MV-4-11 (cell line): ENCODE data around the gene PARN.
"Not testable (repeated sequence)": the region's sequence is repeated elsewhere in the genome, so short reads cannot be mapped to it uniquely, and the experiment has no call there.

Source experiments
- DNase-seq: peaks from one replicate; lab custom pipeline; 2025; lab: John Stamatoyannopoulos, UW

Gene PARN

DNA sequence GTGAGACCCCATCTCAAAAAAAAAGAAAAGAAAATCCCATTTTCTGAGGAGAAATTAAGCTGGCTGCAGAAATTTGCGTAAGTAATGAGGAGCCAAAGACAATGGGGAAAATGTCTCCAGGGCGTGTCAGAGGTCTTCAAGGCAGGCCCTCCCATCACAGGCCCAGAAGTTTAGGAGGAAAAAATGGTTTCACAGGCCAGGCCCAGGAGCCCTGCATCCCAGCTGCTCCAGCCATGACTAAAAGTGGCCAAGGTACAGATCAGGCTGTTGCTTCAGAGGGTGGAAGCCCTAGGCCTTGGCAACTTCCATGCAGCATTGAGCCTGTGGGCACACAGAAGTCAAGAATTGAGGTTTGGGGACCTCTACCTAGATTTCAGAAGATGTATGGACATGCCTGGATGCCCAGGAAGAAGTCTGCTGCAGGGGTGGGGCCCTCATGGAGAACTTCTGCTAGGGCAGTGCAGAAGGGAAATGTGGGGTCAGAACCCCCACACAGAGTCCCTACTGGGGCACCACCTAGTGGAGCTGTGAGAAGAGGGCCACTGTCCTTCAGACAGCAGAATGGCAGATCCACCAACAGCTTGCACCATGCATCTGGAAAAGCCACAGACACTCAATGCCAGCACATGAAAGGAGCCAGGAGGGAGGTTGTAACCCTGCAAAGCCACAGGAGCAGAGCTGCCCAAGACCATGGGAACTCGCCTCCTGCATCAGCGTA is 55.2 kb downstream of the PARN start:
- DNase-seq, result not testable (repeated sequence)

GRCh38 chr16:14572535-14572934 is 57.5 kb downstream of the PARN start:
- DNase-seq, result no peak

DNA sequence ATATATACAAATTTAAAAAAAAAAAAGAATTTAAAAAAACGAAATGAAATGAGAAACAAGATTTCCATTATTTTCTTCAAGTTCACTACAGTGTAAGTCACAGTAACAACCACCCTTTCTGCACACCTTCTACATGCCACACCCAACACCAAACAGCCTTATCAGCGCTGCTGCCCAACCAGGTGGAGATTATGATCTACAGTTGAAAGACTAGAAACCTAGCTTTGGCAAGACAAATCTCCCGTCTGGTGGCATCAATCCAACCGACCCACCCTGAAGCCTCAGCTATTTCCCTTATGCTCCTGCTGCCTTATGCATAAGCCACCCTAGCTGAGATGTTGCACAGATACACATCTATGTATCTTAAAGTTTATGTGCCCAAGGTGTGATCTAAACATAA is 60.8 kb downstream of the PARN start:
- DNase-seq, result no peak

GRCh38 chr16:14566599-14566998 is 63.5 kb downstream of the PARN start:
- no peak for DNase-seq

- DNase-seq, result no peak
Observed at GRCh38 chr16:14565688-14566025, 64.4 kb downstream of the PARN start.

DNA sequence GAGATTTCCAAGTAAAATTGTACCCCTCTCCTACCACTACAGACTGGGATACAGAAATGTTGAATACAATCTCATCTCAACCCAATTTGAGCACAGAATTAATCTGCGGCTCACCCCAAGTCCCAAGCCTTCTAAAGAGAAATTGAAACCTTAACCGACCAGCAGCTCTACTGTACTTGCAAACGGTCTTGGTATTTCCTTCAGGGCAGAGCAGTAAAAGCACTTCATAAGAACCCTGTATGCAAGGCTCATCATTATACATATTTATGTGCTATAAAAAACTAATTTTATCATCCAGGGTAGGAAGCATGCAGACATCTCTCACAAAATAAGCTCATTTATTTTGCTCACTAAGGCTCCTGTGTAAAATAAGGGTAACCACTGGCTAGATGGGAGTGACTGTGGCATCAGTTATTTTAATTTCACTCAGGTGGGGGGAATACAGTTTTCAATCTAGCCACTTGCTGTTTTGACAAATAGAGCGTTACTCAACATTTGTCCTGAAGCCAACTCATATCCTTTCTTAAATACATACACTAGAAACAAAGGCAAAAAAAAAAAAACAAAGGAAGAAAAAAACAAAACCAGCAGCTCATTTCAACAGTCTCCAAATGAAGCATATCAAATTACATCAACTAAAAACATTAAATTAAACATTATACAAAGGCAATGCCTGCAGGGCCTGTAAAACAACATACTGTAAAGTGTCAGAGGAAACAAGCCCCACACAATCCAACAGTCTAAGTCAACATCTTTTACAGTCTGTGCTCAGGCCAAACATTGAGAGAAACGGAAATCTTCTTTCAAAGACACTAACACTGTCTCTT is 65.0 kb downstream of the PARN start:
- peak; percentile 37 for DNase-seq

DNA sequence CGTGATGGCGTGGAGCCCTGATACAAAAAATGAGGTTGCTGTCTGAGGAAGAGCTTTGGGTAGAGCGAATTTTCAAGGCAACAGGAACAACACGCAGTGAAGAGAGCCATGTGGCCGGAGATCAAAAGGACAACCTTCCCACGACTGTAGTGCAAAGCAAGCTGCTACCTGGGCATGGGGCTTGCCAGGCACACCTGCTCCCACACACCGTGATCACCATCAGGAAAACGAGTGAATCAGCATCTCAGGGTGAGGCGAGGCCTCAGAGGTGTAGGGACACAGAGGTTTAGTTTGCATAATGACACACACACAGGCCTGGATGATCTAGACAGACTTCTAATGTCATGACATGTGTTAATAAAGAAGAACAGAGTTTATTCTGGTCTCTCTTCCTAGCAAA is 65.7 kb downstream of the PARN start:
- no peak for DNase-seq

- DNase-seq, result peak; percentile 45
Observed at GRCh38 chr16:14562691-14563491, 67.2 kb downstream of the PARN start.

DNA sequence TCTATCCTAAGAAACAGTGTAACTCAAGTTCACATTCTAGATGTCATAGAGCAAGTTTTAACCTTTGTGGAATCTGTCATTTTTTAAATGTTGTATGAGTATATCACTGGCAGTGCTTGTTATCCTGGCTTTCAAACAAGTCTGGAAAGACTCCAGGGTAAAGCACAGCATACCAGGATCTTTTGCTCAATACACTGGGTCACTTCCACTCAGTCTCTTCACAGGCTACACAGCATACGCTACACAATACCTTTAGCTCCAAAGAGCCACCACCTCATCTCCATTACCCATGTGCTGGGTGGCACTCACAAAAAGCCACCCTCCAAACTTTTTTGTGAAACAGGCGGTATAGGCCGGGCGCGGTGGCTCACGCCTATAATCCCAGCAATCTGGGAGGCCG is 69.5 kb downstream of the PARN start:
- no peak for DNase-seq

DNA sequence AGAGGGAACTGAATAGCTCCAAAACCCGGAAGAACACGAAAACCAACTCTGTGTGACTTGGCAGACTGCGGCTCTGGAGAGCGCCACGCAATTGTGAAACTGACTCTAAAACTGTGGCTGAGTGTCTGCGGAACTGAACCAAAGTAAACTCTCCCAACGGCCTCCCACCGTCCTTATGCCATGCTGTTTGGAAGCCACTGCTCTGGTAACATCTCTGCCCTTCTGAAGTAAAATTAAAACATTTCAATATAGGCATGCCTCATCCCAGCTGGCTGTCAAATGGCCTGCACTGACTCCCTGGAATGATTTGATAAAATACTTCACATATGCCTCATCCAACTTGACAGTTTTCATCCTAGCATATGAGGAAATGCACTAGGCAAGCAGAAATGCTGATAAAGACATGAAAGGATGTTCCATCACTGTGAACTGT is 70.2 kb downstream of the PARN start:
- DNase-seq, result peak; percentile 94

DNA sequence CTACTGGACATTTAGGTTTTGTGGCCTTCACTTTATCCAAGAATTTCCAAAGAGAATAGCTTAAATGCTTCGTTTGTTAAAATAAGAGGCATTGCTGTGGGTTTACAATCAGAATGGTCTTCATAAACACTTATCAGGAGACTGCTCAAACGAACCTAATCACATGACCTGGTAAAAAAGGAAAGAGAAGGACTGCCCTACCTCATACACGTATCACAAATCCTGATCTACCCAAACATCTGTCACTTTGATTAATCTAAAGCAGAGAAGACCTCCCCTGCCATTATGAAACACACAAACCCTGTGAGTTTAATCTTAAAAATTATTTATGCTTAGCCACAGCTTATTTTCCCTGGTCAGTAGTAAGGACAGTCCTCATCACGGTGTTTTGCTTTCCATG is 76.6 kb downstream of the PARN start:
- no peak for DNase-seq

DNA sequence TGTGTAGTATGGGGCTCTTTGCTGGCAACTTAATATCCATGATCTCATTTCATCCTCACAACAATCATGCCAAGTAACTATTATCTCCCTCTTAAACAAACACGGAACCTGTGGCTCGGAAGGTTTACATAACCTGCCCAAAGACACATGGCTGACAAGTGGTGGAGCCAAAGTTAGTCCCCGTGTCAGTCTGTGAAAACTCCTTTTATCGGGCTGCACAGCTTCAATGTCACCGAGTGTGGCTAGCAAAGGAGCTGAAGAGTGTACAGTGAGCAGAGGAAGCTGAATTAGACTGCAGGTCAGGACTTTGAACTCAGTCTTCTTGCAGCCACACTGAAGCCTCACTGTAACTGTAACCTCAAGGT is 80.3 kb downstream of the PARN start:
- DNase-seq, result no peak

DNA sequence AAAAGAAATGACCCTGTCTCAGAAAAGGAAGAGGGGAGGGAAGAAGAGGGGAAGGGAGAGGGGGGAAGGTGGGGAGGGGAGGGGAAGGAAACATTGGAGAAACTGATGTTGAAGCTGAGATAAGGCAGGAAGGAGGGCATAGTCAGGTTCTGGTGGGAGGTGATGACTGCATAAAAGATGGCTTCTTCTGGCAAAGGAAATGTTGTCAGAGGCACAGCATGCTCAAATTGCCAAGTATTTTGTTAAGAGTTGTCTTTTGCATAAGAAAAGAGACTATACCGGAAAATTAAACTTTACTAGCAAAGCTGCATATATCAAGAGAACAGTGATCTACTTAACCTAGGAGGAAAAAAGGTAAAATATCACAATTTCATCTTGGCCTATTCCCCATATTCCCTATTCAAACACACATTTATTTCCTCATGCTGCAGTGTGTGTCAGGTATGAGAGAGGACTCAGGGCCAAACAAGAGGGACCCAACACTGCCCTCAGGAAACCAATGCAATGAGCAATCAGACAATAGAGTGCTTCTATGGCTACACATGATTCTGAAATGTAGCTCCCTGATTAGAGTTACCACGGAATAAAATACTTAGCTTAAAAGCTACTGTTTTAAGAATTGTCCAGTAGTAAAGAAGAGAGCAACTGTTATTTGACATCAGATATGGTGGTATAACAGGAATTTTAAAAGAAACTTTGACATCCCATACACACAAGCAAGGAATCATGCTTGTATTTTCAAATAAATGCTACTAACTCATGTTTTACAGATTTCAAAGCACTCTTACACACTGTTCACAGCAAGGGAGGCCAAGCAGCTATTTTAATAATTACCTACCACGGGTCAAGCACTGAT is 80.9 kb downstream of the PARN start:
- DNase-seq, result no peak

GRCh38 chr16:14545346-14545884 is 84.6 kb downstream of the PARN start:
- no peak for DNase-seq

GRCh38 chr16:14544846-14545245 is 85.2 kb downstream of the PARN start:
- DNase-seq, result not testable (repeated sequence)

DNA sequence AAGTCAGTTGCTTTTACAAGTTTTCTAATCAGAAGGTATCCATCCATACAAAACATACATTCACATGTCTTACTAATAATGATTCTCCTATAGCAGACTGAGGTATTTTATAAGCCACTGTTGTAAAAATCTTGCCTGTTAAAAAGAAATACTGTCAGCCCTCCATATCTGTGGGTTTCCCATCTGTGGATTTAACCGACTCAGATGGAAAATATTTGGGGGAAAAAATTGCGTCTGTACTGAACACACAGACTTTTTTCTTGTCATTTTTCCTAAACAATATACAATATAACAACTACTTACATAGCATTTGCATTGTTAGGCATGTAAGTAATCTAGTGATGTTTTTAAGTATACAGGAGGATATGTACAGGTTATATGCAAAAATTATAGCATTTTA is 90.4 kb downstream of the PARN start:
- no peak for DNase-seq

- no peak for DNase-seq
Observed at GRCh38 chr16:14539156-14539555, 90.9 kb downstream of the PARN start.

- DNase-seq, result no peak
Observed at GRCh38 chr16:14538604-14539003, 91.5 kb downstream of the PARN start.

DNA sequence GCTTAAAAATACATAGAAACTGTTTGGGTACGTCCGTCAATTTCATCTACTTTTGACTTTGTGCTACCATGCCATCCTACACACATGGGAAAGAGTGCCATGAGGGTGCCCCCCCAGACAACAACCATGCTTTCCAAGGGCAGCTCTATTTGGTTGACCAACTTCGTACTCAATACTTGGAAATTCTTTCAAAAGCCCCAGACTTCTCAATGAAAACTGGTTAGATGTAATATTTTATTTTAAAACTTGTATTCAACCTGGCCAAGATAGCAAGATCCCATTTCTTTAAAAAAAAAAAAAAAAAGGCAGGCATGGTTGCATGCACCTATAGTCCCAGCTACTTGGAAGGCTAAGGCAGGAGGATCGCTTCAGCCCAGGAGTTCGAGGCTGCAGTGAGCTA is 98.4 kb downstream of the PARN start:
- DNase-seq, result no peak

DNA sequence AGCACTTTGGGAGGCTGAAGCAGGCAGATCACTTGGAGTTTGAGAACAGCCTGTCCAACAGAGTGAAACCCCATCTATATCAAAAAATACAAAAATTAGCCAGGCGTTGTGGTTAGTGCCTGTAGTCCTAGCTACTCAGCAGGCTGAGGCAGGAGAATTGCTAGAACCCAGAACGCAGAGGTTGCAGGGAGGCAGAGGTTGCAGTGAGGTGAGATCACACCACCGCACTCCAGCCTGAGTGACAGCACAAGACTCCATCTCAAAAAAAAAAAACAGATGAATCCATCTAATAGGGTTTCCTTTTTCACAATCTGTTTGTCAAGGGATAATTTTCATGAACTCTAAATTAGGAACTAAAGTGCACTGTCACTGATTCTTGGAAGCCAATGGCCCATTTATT is 99.0 kb downstream of the PARN start:
- DNase-seq, result no peak

DNA sequence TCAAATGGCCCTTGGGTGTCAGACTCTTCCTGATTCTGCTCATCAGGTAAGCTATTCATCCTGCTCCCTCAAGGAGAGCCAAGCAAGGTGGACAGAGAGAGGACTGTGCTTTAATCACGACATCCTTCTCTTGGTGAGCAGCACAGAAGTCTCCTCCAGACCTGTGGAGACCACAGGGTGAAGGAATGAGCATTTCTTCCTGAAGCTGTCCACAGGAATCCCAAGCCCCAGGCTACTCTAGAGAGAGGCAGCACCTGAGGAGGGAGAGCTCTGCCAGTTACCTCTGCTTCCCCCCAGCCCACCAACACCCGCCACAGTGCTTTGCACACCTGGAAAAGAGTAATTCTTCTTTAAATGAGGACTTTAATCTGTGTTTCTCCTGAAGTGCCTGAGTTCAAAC is 100.0 kb downstream of the PARN start:
- no peak for DNase-seq
